Stimulated activated CD8-positive, alpha-beta memory T cell treated with anti-CD3 and anti-CD28 coated beads, Interleukin-4, amount 100 ng/mL, for 24 hours (primary cell): ENCODE measurements around the gene CERS6.

Source experiments
- DNase-seq: peaks from one replicate; pipeline ENCODE4 v3.0.0-alpha.2; 2020; ENCODE audit warnings: low read depth

CERS6 gene

GRCh38 chr2:168603439-168603961 lies 147.4 kb downstream of the CERS6 start:
- no peak for DNase-seq

GRCh38 chr2:168604252-168604651 lies 148.2 kb downstream of the CERS6 start:
- DNase-seq: no peak

- DNase-seq: no peak
These were observed 151.9 kb downstream of the CERS6 start for GRCh38 chr2:168607992-168608391.

GRCh38 chr2:168608796-168609195 lies 152.7 kb downstream of the CERS6 start:
- DNase-seq: no peak

- no peak for DNase-seq
These were observed 155.0 kb downstream of the CERS6 start for GRCh38 chr2:168611091-168611490.

GRCh38 chr2:168611896-168612650 lies 156.0 kb downstream of the CERS6 start:
- DNase-seq: no peak

- no peak for DNase-seq
These were observed 156.6 kb downstream of the CERS6 start for GRCh38 chr2:168612719-168613118.

- no peak for DNase-seq
These were observed 157.5 kb downstream of the CERS6 start for GRCh38 chr2:168613551-168613950.

- no peak for DNase-seq
These were observed 158.3 kb downstream of the CERS6 start for GRCh38 chr2:168614172-168615018.

GRCh38 chr2:168620554-168620953 lies 164.5 kb downstream of the CERS6 start:
- no peak for DNase-seq

GRCh38 chr2:168622559-168622958 lies 166.5 kb downstream of the CERS6 start:
- no peak for DNase-seq

GRCh38 chr2:168624028-168624427 lies 168.0 kb downstream of the CERS6 start:
- DNase-seq: no peak

GRCh38 chr2:168626096-168626495 lies 170.0 kb downstream of the CERS6 start:
- no peak for DNase-seq

GRCh38 chr2:168626647-168627046 lies 170.6 kb downstream of the CERS6 start:
- DNase-seq: no peak

- no peak for DNase-seq
These were observed 176.6 kb downstream of the CERS6 start for GRCh38 chr2:168632709-168633121.

GRCh38 chr2:168633200-168633599 lies 177.1 kb downstream of the CERS6 start:
- DNase-seq: no peak

GRCh38 chr2:168633895-168634294 lies 177.8 kb downstream of the CERS6 start:
- no peak for DNase-seq

- DNase-seq: no peak
These were observed 179.0 kb downstream of the CERS6 start for GRCh38 chr2:168635065-168635577.

- DNase-seq: no peak
These were observed 182.9 kb downstream of the CERS6 start for GRCh38 chr2:168639018-168639417.

- no peak for DNase-seq
These were observed 183.4 kb downstream of the CERS6 start for GRCh38 chr2:168639441-168639898.

GRCh38 chr2:168640039-168640438 lies 184.0 kb downstream of the CERS6 start:
- DNase-seq: no peak

GRCh38 chr2:168641636-168642035 lies 185.6 kb downstream of the CERS6 start:
- DNase-seq: no peak

- DNase-seq: no peak
These were observed 186.8 kb downstream of the CERS6 start for GRCh38 chr2:168642873-168643272.
